ENCODE data around the gene CDC42BPA.

The CDC42BPA gene

GRCh38 chr1:227317011-227317451 lies 1.3 kb downstream of the CDC42BPA start:
- peak overlapping the region; percentile 69 to 80 for H3K4me3 ChIP-seq (replicated peaks in 1 of 2; ENCODE audit: low read depth in 2 of 2, low read length in 2 of 2)

GRCh38 chr1:227316456-227316855 lies 1.8 kb downstream of the CDC42BPA start:
- H3K4me3 ChIP-seq (replicated peaks in 1 of 2; ENCODE audit: low read depth in 2 of 2, low read length in 2 of 2) = peak overlapping the region; percentile 69 to 80
- no peak for DNase-seq (ENCODE audit: low read depth in 2 of 2)

More at GRCh38 chr1:227317011-227317451, 1.3 kb downstream of the CDC42BPA start:
- TF ChIP-seq CTCF (IDR thresholded peaks at IDR 0.05; ENCODE audit: low read depth, low read length) = no peak
- peak; percentile 33 to 55 for DNase-seq (ENCODE audit: low read depth in 2 of 2)

GRCh38 chr1:227315629-227316346 lies 2.5 kb downstream of the CDC42BPA start:
- DNase-seq (ENCODE audit: low read depth in 2 of 2) = peak; percentile 76 to 83
- TF ChIP-seq CTCF (IDR thresholded peaks at IDR 0.05; ENCODE audit: low read depth, low read length) = no peak
- peak overlapping the region; percentile 69 to 80 for H3K4me3 ChIP-seq (replicated peaks in 1 of 2; ENCODE audit: low read depth in 2 of 2, low read length in 2 of 2)

More at GRCh38 chr1:227316456-227316855, 1.8 kb downstream of the CDC42BPA start:
- TF ChIP-seq CTCF (IDR thresholded peaks at IDR 0.05; ENCODE audit: low read depth, low read length) = no peak

GRCh38 chr1:227314014-227314848 lies 4.1 kb downstream of the CDC42BPA start:
- peak overlapping the region; percentile 69 to 80 for H3K4me3 ChIP-seq (replicated peaks in 1 of 2; ENCODE audit: low read depth in 2 of 2, low read length in 2 of 2)
- no peak for TF ChIP-seq CTCF (IDR thresholded peaks at IDR 0.05; ENCODE audit: low read depth, low read length)
- no peak for DNase-seq (ENCODE audit: low read depth in 2 of 2)

- no peak overlapping the region for H3K4me3 ChIP-seq (replicated peaks in 1 of 2; ENCODE audit: low read depth in 2 of 2, low read length in 2 of 2)
- no peak for TF ChIP-seq CTCF (IDR thresholded peaks at IDR 0.05; ENCODE audit: low read depth, low read length)
- DNase-seq (ENCODE audit: low read depth in 2 of 2) = peak in 1 of 2 donors; percentile 45
Measured at GRCh38 chr1:227312361-227313025, 5.8 kb downstream of the CDC42BPA start.

- no peak for DNase-seq (ENCODE audit: low read depth in 2 of 2)
- TF ChIP-seq CTCF (IDR thresholded peaks at IDR 0.05; ENCODE audit: low read depth, low read length) = no peak
- H3K4me3 ChIP-seq (replicated peaks in 1 of 2; ENCODE audit: low read depth in 2 of 2, low read length in 2 of 2) = no peak overlapping the region
Measured at GRCh38 chr1:227311389-227312001, 6.8 kb downstream of the CDC42BPA start.

Data from cardiac fibroblast (primary cell).